Measurements from ENCODE around the gene PPCDC. TPM values are rescaled to one million over a fixed set of nuclear protein-coding genes. Genes with fewer than 3 reads are reported as not detected.

The PPCDC gene
- total and polyA plus RNA-seq, 10 of the 15 experiments (the other 5 are each of a cell fraction or from before 2014, with no cell fraction given), result 32.5 to 135 (median 55.0) TPM

DNA sequence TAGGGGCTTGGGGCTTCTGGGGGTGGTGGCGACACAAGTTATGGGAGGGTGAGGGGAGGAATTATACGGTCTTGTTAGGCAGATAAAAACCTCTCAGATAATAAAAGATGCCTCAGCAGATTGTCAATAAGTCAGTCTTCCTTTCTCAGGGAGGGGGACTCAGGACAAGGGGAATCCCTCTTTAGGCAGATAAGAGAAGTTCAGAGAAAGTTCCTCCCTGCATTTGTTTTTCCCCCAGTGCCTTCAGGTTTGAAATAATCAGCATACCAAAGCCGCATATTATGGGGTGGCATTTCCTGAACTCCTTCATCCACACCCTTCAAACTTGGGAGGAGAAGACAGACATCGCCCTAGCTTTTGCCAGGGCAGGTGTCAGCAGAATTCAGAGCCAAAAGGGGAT is 8.5 kb downstream of the PPCDC start (continued):
- TF ChIP-seq GABPA (IDR thresholded peaks at IDR 0.05; ENCODE audit: low read depth), result no peak
- TF ChIP-seq SIN3A (IDR thresholded peaks at IDR 0.05; ENCODE audit: low read depth, low read length), result no peak
- TF ChIP-seq FOXK2 (IDR thresholded peaks at IDR 0.05), result no peak
- 0 out of 2 replicates have a peak, but pooled peaks have one; percentile 18 for TF ChIP-seq TCF12 (IDR thresholded peaks at IDR 0.05; ENCODE audit: low read depth, low read length)
- no peak for TF ChIP-seq KDM1A (IDR thresholded peaks at IDR 0.05; ENCODE audit: borderline replicate concordance)
- no peak for TF ChIP-seq SREBF2 (IDR thresholded peaks at IDR 0.05; ENCODE audit: low read length)
- no peak for TF ChIP-seq ZBTB11 (CRISPR knock-in tag; IDR thresholded peaks at IDR 0.05)
- TF ChIP-seq KAT2A (conservative IDR thresholded peaks at IDR 0.05; ENCODE audit: control insufficient read depth, low read depth, low read length), result no peak
- TF ChIP-seq ZNF622 (IDR thresholded peaks at IDR 0.05), result no peak
- no peak for TF ChIP-seq CEBPZ (IDR thresholded peaks at IDR 0.05; ENCODE audit: low read depth, low read length)
- no peak for TF ChIP-seq NR2C2 (IDR thresholded peaks at IDR 0.05; ENCODE audit: borderline replicate concordance, control insufficient read depth, insufficient read length, low read depth)
- no peak for TF ChIP-seq EGR1 (IDR thresholded peaks at IDR 0.05; ENCODE audit: borderline replicate concordance in 1 of 2, low read depth in 2 of 2, low read length in 2 of 2)

Measured in GM12878 (cell line).